H7 (cell line): ENCODE results near the gene PROX2. TPM values are rescaled to one million over a fixed set of nuclear protein-coding genes. Genes with fewer than 3 reads are reported as not detected.

Experiments used
- DNase-seq: peaks from one replicate; pipeline ENCODE4 v3.0.0; 2012
- H3K27me3 ChIP-seq: 2 replicates; pipeline ENCODE4 v1.6.0; 2011; ENCODE audit warnings: mild to moderate bottlenecking, low read length; ENCODE audit not compliant: control insufficient read depth, insufficient read depth
- H3K36me3 ChIP-seq: replicated peaks from 2 replicates; pipeline ENCODE4 v1.5.1; 2011; ENCODE audit warnings: low read length; ENCODE audit not compliant: control insufficient read depth, insufficient read depth
- H3K4me3 ChIP-seq: 2 replicates; pipeline ENCODE4 v1.5.1; 2011; ENCODE audit warnings: low read depth, mild to moderate bottlenecking, control low read depth, low read length, moderate library complexity; ENCODE audit not compliant: insufficient read depth
- total RNA-seq: library from RNA; depleted of rRNA; stranded (reverse); fragments of >200 nt; shearing (Covaris generic); gene quantifications from 2 replicates; pipeline ENCODE4 v1.2.3, GENCODE V29; 2014

PROX2 gene
- total RNA-seq, 1 experiment from 2014 or later, result not detected

GRCh38 chr14:74898694-74899093, 22.7 kb upstream of the PROX2 start:
- peaks cover 71% of the 10 kb centered on the region for H3K36me3 ChIP-seq
- DNase-seq, result no peak

GRCh38 chr14:74898083-74898482, 22.1 kb upstream of the PROX2 start:
- Histone ChIP-seq H3K36me3 (peaks cover 74% of the 10 kb centered on the region), H3K27me3 (no peaks in the 10 kb centered on the region), H3K4me3 (no peak overlapping the region)
- DNase-seq, result no peak

More at GRCh38 chr14:74898694-74899093, 22.7 kb upstream of the PROX2 start:
- H3K4me3 ChIP-seq, result no peak overlapping the region
- H3K27me3 ChIP-seq, result no peaks in the 10 kb centered on the region

- H3K36me3 ChIP-seq, result peaks cover 74% of the 10 kb centered on the region
- no peak for DNase-seq
Measured at GRCh38 chr14:74897642-74898041, 21.7 kb upstream of the PROX2 start.

GRCh38 chr14:74896400-74896799, 20.5 kb upstream of the PROX2 start:
- no peak overlapping the region for H3K4me3 ChIP-seq
- H3K36me3 ChIP-seq, result peaks cover 75% of the 10 kb centered on the region
- H3K27me3 ChIP-seq, result no peaks in the 10 kb centered on the region
- no peak for DNase-seq

More at GRCh38 chr14:74897642-74898041, 21.7 kb upstream of the PROX2 start:
- H3K4me3 ChIP-seq, result no peak overlapping the region
- no peaks in the 10 kb centered on the region for H3K27me3 ChIP-seq

GRCh38 chr14:74893614-74894091, 17.7 kb upstream of the PROX2 start:
- peaks cover 60% of the 10 kb centered on the region for H3K36me3 ChIP-seq
- no peak for DNase-seq
- H3K27me3 ChIP-seq, result no peaks in the 10 kb centered on the region
- H3K4me3 ChIP-seq, result no peak overlapping the region

GRCh38 chr14:74892745-74893144, 16.8 kb upstream of the PROX2 start:
- Histone ChIP-seq H3K4me3 (no peak overlapping the region), H3K27me3 (no peaks in the 10 kb centered on the region), H3K36me3 (peaks cover 53% of the 10 kb centered on the region)
- DNase-seq, result no peak

- Histone ChIP-seq H3K36me3 (peaks cover 47% of the 10 kb centered on the region), H3K27me3 (no peaks in the 10 kb centered on the region), H3K4me3 (no peak overlapping the region)
- no peak for DNase-seq
Measured at GRCh38 chr14:74891870-74892269, 15.9 kb upstream of the PROX2 start.

GRCh38 chr14:74890262-74890661, 14.3 kb upstream of the PROX2 start:
- no peaks in the 10 kb centered on the region for H3K27me3 ChIP-seq
- DNase-seq, result no peak
- no peak overlapping the region for H3K4me3 ChIP-seq
- peaks cover 36% of the 10 kb centered on the region for H3K36me3 ChIP-seq

GRCh38 chr14:74888164-74889158, 12.5 kb upstream of the PROX2 start:
- H3K4me3 ChIP-seq, result no peak overlapping the region
- no peaks in the 10 kb centered on the region for H3K27me3 ChIP-seq
- no peak for DNase-seq
- peaks cover 27% of the 10 kb centered on the region for H3K36me3 ChIP-seq

GRCh38 chr14:74886001-74886400, 10.1 kb upstream of the PROX2 start:
- Histone ChIP-seq H3K36me3 (peaks cover 9% of the 10 kb centered on the region), H3K27me3 (no peaks in the 10 kb centered on the region), H3K4me3 (no peak overlapping the region)
- DNase-seq, result peak; percentile 80

GRCh38 chr14:74882103-74882920, 6.4 kb upstream of the PROX2 start:
- no peaks in the 10 kb centered on the region for H3K27me3 ChIP-seq
- peak overlapping the region; percentile 84 for H3K4me3 ChIP-seq
- H3K36me3 ChIP-seq, result no peaks in the 10 kb centered on the region; the same call in 1 of the 2 replicates
- peak; percentile 81 for DNase-seq

- Histone ChIP-seq H3K27me3 (no peaks in the 10 kb centered on the region), H3K36me3 (no peaks in the 10 kb centered on the region), H3K4me3 (peak within 1 kb of the TSS; percentile 84)
- DNase-seq, result peak; percentile 98
Measured at GRCh38 chr14:74881431-74882102, 5.6 kb upstream of the PROX2 start, which contains the start of gene DLST. Gene DLST (plus strand): TSS chr14:74881916. CDS start chr14:74881954, 38 bp downstream.

- H3K27me3 ChIP-seq, result no peaks in the 10 kb centered on the region
- H3K36me3 ChIP-seq, result no peaks in the 10 kb centered on the region
- DNase-seq, result no peak
- H3K4me3 ChIP-seq, result no peak overlapping the region
Measured at GRCh38 chr14:74879427-74880182, 3.7 kb upstream of the PROX2 start.
